CD14-positive monocyte (primary cell): ENCODE data around the gene IRS1. TPM values are rescaled to one million over a fixed set of nuclear protein-coding genes. Genes with fewer than 3 reads are reported as not detected.

Source experiments
- DNase-seq, 3 donors: peaks; one replicate each; pipeline ENCODE4 v3.0.0-alpha.2; 2011 to 2022
- H2AFZ ChIP-seq: 2 replicates; pipeline ENCODE4 v1.6.0; 2012; ENCODE audit warnings: mild to moderate bottlenecking, low read depth, low read length, inconsistent platforms; ENCODE audit not compliant: insufficient read depth, poor library complexity, severe bottlenecking
- H3K27ac ChIP-seq, 2 donors: 1 replicate in 1 of 2; 2 replicates in 1 of 2; pipeline ENCODE4 v1.5.1; 2012 to 2013; ENCODE audit warnings: low read length in 2 of 2, control low read depth in 1 of 2, inconsistent platforms in 1 of 2, low read depth in 1 of 2, mild to moderate bottlenecking in 1 of 2
- H3K27me3 ChIP-seq, 2 donors: one replicate each; pipeline versions ENCODE4 v1.6.0 to v1.6.1; 2011 to 2013; ENCODE audit warnings: low read length in 2 of 2; ENCODE audit not compliant: control insufficient read depth in 2 of 2, insufficient read depth in 2 of 2
- H3K36me3 ChIP-seq, 2 donors: replicated peaks in 1 of 2; 1 replicate in 1 of 2; 2 replicates in 1 of 2; pipeline versions ENCODE4 v1.5.1 to v1.6.1; 2012 to 2013; ENCODE audit warnings: low read length in 2 of 2, control low read depth in 1 of 2, inconsistent platforms in 1 of 2, mild to moderate bottlenecking in 1 of 2; ENCODE audit not compliant: insufficient read depth in 2 of 2, control insufficient read depth in 1 of 2
- H3K4me1 ChIP-seq, 2 donors: 1 replicate in 1 of 2; 2 replicates in 1 of 2; pipeline versions ENCODE4 v1.5.1 to v1.6.1; 2012 to 2013; ENCODE audit warnings: low read length in 2 of 2, control low read depth in 1 of 2, inconsistent platforms in 1 of 2, mild to moderate bottlenecking in 1 of 2, moderate library complexity in 1 of 2; ENCODE audit not compliant: insufficient read depth in 2 of 2, control insufficient read depth in 1 of 2
- H3K4me2 ChIP-seq: replicated peaks from 2 replicates; pipeline ENCODE3; 2012; ENCODE audit warnings: low read length, moderate library complexity, mild to moderate bottlenecking; ENCODE audit not compliant: poor library complexity, severe bottlenecking; ENCODE audit errors: extremely low read depth
- H3K4me3 ChIP-seq, 3 experiments: fragments of 200-600 bp in 1 of 3; sonication (generic) in 1 of 3; replicated peaks in 1 of 3; 1 replicate in 2 of 3; 2 replicates in 1 of 3; pipeline ENCODE4 v1.5.1; 2011 to 2013; ENCODE audit warnings: low read length in 3 of 3, mild to moderate bottlenecking in 3 of 3, control low read depth in 2 of 3, low read depth in 2 of 3, inconsistent platforms in 1 of 3, moderate library complexity in 1 of 3
- H3K79me2 ChIP-seq: 2 replicates; pipeline ENCODE4 v1.6.0; 2012; ENCODE audit warnings: mild to moderate bottlenecking, control low read depth, inconsistent platforms, low read length, moderate library complexity; ENCODE audit not compliant: insufficient read depth
- H3K9ac ChIP-seq: 2 replicates; pipeline ENCODE4 v1.6.0; 2017; ENCODE audit warnings: low read length, mild to moderate bottlenecking; ENCODE audit not compliant: insufficient read depth, poor library complexity, severe bottlenecking
- H3K9me3 ChIP-seq, 2 donors: replicated peaks in 1 of 2; 1 replicate in 1 of 2; 2 replicates in 1 of 2; pipeline versions ENCODE4 v1.5.1 to v1.6.1; 2012 to 2013; ENCODE audit warnings: low read length in 2 of 2, control low read depth in 1 of 2; ENCODE audit not compliant: control insufficient read depth in 1 of 2, insufficient read depth in 1 of 2
- H4K20me1 ChIP-seq: 2 replicates; pipeline ENCODE4 v1.6.0; 2012; ENCODE audit warnings: mild to moderate bottlenecking, low read length, control low read depth, moderate library complexity; ENCODE audit not compliant: insufficient read depth
- H3K27ac Mint-ChIP-seq, 7 donors: one replicate each; pipeline ENCODE4 v1.8.0; 2020; ENCODE audit warnings: mild to moderate bottlenecking in 7 of 7, mixed read lengths in 7 of 7, moderate library complexity in 6 of 7, inconsistent platforms in 2 of 7
- H3K27me3 Mint-ChIP-seq, 3 donors: one replicate each; pipeline ENCODE4 v1.8.0; 2021 to 2022; ENCODE audit warnings: low read depth in 3 of 3, mild to moderate bottlenecking in 3 of 3, mixed read lengths in 3 of 3, moderate library complexity in 3 of 3, inconsistent platforms in 1 of 3
- H3K36me3 Mint-ChIP-seq, 2 donors: one replicate each; pipeline ENCODE4 v1.8.0; 2020; ENCODE audit warnings: mixed read lengths in 2 of 2, inconsistent platforms in 1 of 2, mild to moderate bottlenecking in 1 of 2
- H3K4me1 Mint-ChIP-seq: one replicate; pipeline ENCODE4 v1.8.0; 2020; ENCODE audit warnings: mild to moderate bottlenecking, mixed read lengths
- H3K4me3 Mint-ChIP-seq, 2 donors: one replicate each; pipeline ENCODE4 v1.8.0; 2020; ENCODE audit warnings: mild to moderate bottlenecking in 2 of 2, mixed read lengths in 2 of 2, moderate library complexity in 1 of 2
- H3K9me3 Mint-ChIP-seq, 7 donors: one replicate each; pipeline ENCODE4 v1.8.0; 2020 to 2022; ENCODE audit warnings: mixed read lengths in 7 of 7, mild to moderate bottlenecking in 6 of 7, moderate library complexity in 6 of 7, inconsistent platforms in 2 of 7
- WGBS: methylation state at CpG from one replicate; pipeline ENCODE4 v1.1.5; 2013; ENCODE audit warnings: missing lambda C conversion rate; ENCODE audit not compliant: insufficient coverage; 5-methylcytosine and 5-hydroxymethylcytosine counted together
- intact Hi-C, 2 donors: fragments of 100-400 bp; cut with micrococcal nuclease; formaldehyde crosslinking; loops; one replicate each; pipeline versions ENCODE4 v1.15.0 to v1.15.1; 2023
- polyA plus RNA-seq, 3 donors: library from polyadenylated mRNA; depleted of rRNA in 1 of 3; unstranded in 2 of 3; stranded (reverse) in 1 of 3; fragments of 300-500 nt in 2 of 3; fragments of >200 nt in 1 of 3; fragmentation: Illumina TruSeq in 2 of 3; gene quantifications; 1 replicate in 2 of 3; 2 replicates in 1 of 3; pipeline ENCODE4 v1.2.3, GENCODE V29; 2012 to 2021
- TF ChIP-seq, protein P1 (sequence below): fragments of 200-600 bp; IDR thresholded peaks from one replicate; pipeline ENCODE4 v1.8.0; 2022; ENCODE audit warnings: antibody characterized with exemption, mild to moderate bottlenecking

The IRS1 gene
- polyA plus RNA-seq, 3 donors: 0.10 to 0.19 TPM; not detected in 1

DNA sequence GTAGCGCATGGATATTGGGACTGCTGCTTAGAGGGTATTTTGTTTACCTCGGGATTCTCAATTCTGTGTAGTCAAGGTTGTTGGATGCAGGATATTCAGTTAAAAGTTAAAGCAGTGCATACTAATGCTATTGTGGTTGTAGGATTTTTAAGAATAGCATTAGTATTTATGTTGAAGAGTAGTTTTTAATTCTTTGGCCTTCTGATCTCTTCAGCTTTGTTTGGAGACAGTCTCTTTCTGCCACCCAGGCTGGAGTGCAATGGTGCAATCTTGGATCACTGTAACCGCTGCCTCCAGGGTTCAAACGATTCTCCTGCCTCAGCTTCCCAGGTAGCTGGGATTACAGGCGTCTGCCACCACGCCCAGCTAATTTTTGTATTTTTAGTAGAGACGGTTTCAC is 37.7 kb upstream of the IRS1 start:
- no peak for DNase-seq
- H3K9ac ChIP-seq: no peak overlapping the region
- no peaks in the 10 kb centered on the region for H4K20me1 ChIP-seq
- no peak overlapping the region for H2AFZ ChIP-seq
- H3K4me2 ChIP-seq: peak overlapping the region; percentile 74
- TF ChIP-seq, protein P1, sequence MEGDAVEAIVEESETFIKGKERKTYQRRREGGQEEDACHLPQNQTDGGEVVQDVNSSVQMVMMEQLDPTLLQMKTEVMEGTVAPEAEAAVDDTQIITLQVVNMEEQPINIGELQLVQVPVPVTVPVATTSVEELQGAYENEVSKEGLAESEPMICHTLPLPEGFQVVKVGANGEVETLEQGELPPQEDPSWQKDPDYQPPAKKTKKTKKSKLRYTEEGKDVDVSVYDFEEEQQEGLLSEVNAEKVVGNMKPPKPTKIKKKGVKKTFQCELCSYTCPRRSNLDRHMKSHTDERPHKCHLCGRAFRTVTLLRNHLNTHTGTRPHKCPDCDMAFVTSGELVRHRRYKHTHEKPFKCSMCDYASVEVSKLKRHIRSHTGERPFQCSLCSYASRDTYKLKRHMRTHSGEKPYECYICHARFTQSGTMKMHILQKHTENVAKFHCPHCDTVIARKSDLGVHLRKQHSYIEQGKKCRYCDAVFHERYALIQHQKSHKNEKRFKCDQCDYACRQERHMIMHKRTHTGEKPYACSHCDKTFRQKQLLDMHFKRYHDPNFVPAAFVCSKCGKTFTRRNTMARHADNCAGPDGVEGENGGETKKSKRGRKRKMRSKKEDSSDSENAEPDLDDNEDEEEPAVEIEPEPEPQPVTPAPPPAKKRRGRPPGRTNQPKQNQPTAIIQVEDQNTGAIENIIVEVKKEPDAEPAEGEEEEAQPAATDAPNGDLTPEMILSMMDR: no peak
- intact Hi-C loops: no loop called here
- no peaks in the 10 kb centered on the region for H3K9me3 ChIP-seq
- no peaks in the 10 kb centered on the region for H3K27me3 ChIP-seq
- peak overlapping the region in 1 of 2 donors; percentile 98 for H3K27ac ChIP-seq
- Mint-ChIP-seq H3K4me1 (peaks cover 21% of the 10 kb centered on the region), H3K27ac (peak overlapping the region in 4 of 7 donors; percentile 55 to 99 (median 97)), H3K36me3 (peaks cover 23 to 26% of the 10 kb centered on the region in 2 donors), H3K27me3 (no peaks in the 10 kb centered on the region), H3K9me3 (peaks cover 0 to 3% (median 2%) of the 10 kb centered on the region in 7 donors), H3K4me3 (peak overlapping the region in 1 of 2 donors; percentile 42)
- peaks cover 2 to 5% of the 10 kb centered on the region in 2 donors for H3K36me3 ChIP-seq
- H3K4me1 ChIP-seq: peaks cover 18 to 27% of the 10 kb centered on the region in 2 donors
- H3K4me3 ChIP-seq: no peak overlapping the region
- WGBS: 98% methylated on average over 7 of the region's 7 CpGs
- H3K79me2 ChIP-seq: peaks cover 20% of the 10 kb centered on the region

DNA sequence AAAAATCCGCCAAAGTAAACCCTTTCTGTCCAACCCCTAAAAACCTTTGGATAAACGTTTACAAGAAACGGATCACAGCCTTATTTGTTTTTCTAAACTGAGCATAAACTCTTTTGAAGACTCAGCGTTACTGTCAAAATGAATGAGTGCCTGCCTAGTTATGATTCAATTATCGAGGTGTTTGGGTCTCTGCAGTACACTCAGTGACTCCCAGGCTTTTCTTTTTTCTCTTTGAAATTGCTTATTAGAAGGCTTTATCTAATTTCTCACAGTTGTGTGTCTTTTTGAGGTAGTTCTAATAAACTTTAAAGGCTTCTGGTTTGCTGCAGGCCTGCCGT is 36.9 kb upstream of the IRS1 start:
- Histone ChIP-seq H4K20me1 (no peaks in the 10 kb centered on the region), H3K79me2 (peaks cover 20% of the 10 kb centered on the region), H3K4me2 (peak overlapping the region; percentile 74), H3K4me3 (peak overlapping the region; percentile 60 to 79 (median 73)), H3K4me1 (peaks cover 18 to 27% of the 10 kb centered on the region in 2 donors), H2AFZ (peak overlapping the region; percentile 92), H3K27ac (peak overlapping the region; percentile 98), H3K27me3 (no peaks in the 10 kb centered on the region), H3K9me3 (no peaks in the 10 kb centered on the region), H3K36me3 (peaks cover 2 to 5% of the 10 kb centered on the region in 2 donors), H3K9ac (peak overlapping the region; percentile 98)
- Mint-ChIP-seq H3K4me3 (peak overlapping the region; percentile 88 to 93), H3K27me3 (no peaks in the 10 kb centered on the region), H3K27ac (peak overlapping the region; percentile 96 to 99 (median 98)), H3K36me3 (peaks cover 21 to 22% of the 10 kb centered on the region in 2 donors), H3K4me1 (peaks cover 20% of the 10 kb centered on the region), H3K9me3 (peaks cover 0 to 3% (median 0%) of the 10 kb centered on the region in 7 donors)
- TF ChIP-seq, protein P1: no peak
- WGBS: 11% methylated on average over 4 of the region's 6 CpGs
- DNase-seq: no peak
- intact Hi-C loops: no loop called here
